GM12878 (cell line): ENCODE results near the gene KRTAP12-1. TPM values are rescaled to one million over a fixed set of nuclear protein-coding genes. Genes with fewer than 3 reads are reported as not detected.

Experiments used
- ATAC-seq: fragments of 200-7000 bp; cut with Tn5 transposase; 3 replicates; pipeline ENCODE4 v1.9.1; 2020; ENCODE audit warnings: mild to moderate bottlenecking, moderate library complexity
- BruUV-seq: library from RNA; stranded (reverse); fragments of 400-500 nt; replicated peaks from 2 replicates; lab custom pipeline; 2021; lab: Mats Ljungman, UMichigan
- CTCF ChIA-PET: fragments of 300-600 bp; sonication (Branson Sonifier 250); formaldehyde crosslinking; extraction: SDS; loops from one replicate; lab custom pipeline; 2021; ENCODE audit warnings: inconsistent platforms; lab: Yijun Ruan, JAX
- POLR2A ChIA-PET: fragments of 350-600 bp; formaldehyde crosslinking; extraction: SDS; loops from one replicate; lab custom pipeline; 2021; ENCODE audit warnings: inconsistent platforms; lab: Charles Lee
- RAD21 ChIA-PET: fragments of 300-600 bp; sonication (Branson Sonifier 250); formaldehyde crosslinking; loops from one replicate; lab custom pipeline; 2023; ENCODE audit warnings: antibody characterized with exemption; ENCODE audit not compliant: unreplicated experiment; lab: Charles Lee
- SMC1A ChIA-PET: fragments of 300-600 bp; sonication (Branson Sonifier 250); formaldehyde crosslinking; loops from one replicate; lab custom pipeline; 2023; ENCODE audit not compliant: unreplicated experiment, uncharacterized antibody; lab: Charles Lee
- DNase-seq: peaks from one replicate; pipeline ENCODE4 v3.0.0-alpha.2; 2011; ENCODE audit warnings: low read depth, low spot score
- FAIRE-seq: peaks from 3 replicates; lab custom pipeline; 2011; peaks lifted over from hg19 to GRCh38; lab: Jason Lieb, UNC
- H2AFZ ChIP-seq: 2 replicates; pipeline ENCODE4 v1.6.0; 2011; ENCODE audit warnings: low read depth, low read length, control low read depth; ENCODE audit not compliant: control insufficient read depth
- H3K27ac ChIP-seq: 2 replicates; pipeline ENCODE4 v1.5.1; 2011; ENCODE audit warnings: control low read depth; ENCODE audit not compliant: control insufficient read depth, insufficient read depth
- H3K27me3 ChIP-seq, 2 experiments: replicated peaks in 1 of 2; 2 replicates each; pipeline versions ENCODE4 v1.6.0 to v1.6.1; 2011; ENCODE audit warnings: low read length in 1 of 2; ENCODE audit not compliant: control insufficient read depth in 2 of 2, insufficient read depth in 2 of 2
- H3K36me3 ChIP-seq, 2 experiments: 2 replicates each; pipeline ENCODE4 v1.5.1; 2011; ENCODE audit warnings: low read length in 1 of 2; ENCODE audit not compliant: control insufficient read depth in 2 of 2, insufficient read depth in 2 of 2
- H3K4me1 ChIP-seq: 2 replicates; pipeline ENCODE4 v1.6.1; 2011; ENCODE audit warnings: mild to moderate bottlenecking, low read length, moderate library complexity, mixed read lengths; ENCODE audit not compliant: control insufficient read depth, insufficient read depth
- H3K4me2 ChIP-seq: 2 replicates; pipeline ENCODE4 v1.6.0; 2011; ENCODE audit warnings: control low read depth; ENCODE audit not compliant: control insufficient read depth, insufficient read depth
- H3K4me3 ChIP-seq: fragments of 200-600 bp; sonication (generic); 2 replicates; pipeline ENCODE4 v1.5.1; 2016
- H3K79me2 ChIP-seq: 2 replicates; pipeline ENCODE4 v1.6.0; 2011; ENCODE audit warnings: low read length; ENCODE audit not compliant: control insufficient read depth, insufficient read depth
- H3K9ac ChIP-seq: 2 replicates; pipeline ENCODE4 v1.8.0; 2011; ENCODE audit warnings: low read length, control low read depth, mixed read lengths; ENCODE audit not compliant: control insufficient read depth, insufficient read depth
- H3K9me3 ChIP-seq: replicated peaks from 3 replicates; pipeline ENCODE4 v1.5.1; 2011; ENCODE audit warnings: mild to moderate bottlenecking, low read length; ENCODE audit not compliant: control insufficient read depth, insufficient read depth
- H4K20me1 ChIP-seq: 2 replicates; pipeline ENCODE4 v1.6.0; 2011; ENCODE audit not compliant: control insufficient read depth, insufficient read depth
- ASH2L ChIP-seq: fragments of 300-600, 200-600 bp; sonication (generic); IDR thresholded peaks from 2 replicates; pipeline ENCODE4 v1.6.1; 2017; ENCODE audit warnings: low read depth, mild to moderate bottlenecking, borderline replicate concordance
- CBX3 ChIP-seq: fragments of 200-600 bp; sonication (generic); IDR thresholded peaks from 2 replicates; pipeline ENCODE4 v1.6.1; 2016; ENCODE audit warnings: low read depth, borderline replicate concordance
- HDAC2 ChIP-seq: fragments of 200-600 bp; sonication (generic); IDR thresholded peaks from 2 replicates; pipeline ENCODE4 v1.6.1; 2017
- IKZF1 ChIP-seq: fragments of 450-650 bp; conservative IDR thresholded peaks from 2 replicates; pipeline ENCODE4 v1.6.1; 2017; ENCODE audit warnings: antibody characterized with exemption, mild to moderate bottlenecking
- JUNB ChIP-seq: IDR thresholded peaks from 2 replicates; pipeline ENCODE4 v1.6.1; 2016; ENCODE audit warnings: antibody characterized with exemption, mild to moderate bottlenecking
- TCF3 ChIP-seq: IDR thresholded peaks from 2 replicates; pipeline ENCODE4 v1.6.1; 2012; ENCODE audit warnings: low read depth, mild to moderate bottlenecking, low read length, borderline replicate concordance; ENCODE audit not compliant: insufficient read depth
- WGBS: methylation state at CpG from one replicate; pipeline ENCODE4 v1.1.6; 2016; ENCODE audit warnings: low lambda C conversion rate; ENCODE audit not compliant: insufficient replicate concordance, insufficient coverage; ENCODE audit errors: missing lambda C conversion rate; 5-methylcytosine and 5-hydroxymethylcytosine counted together
- in situ Hi-C: fragments of 300-500 bp; cut with MboI; formaldehyde crosslinking; loops from 9 replicates; pipeline ENCODE4 v1.14.3; 2018; ENCODE audit warnings: mixed read lengths
- intact Hi-C: fragments of 100-400 bp; cut with micrococcal nuclease; formaldehyde crosslinking; loops from one replicate; pipeline ENCODE4 v1.14.2; 2022; ENCODE audit not compliant: unreplicated experiment
- polyA plus RNA-seq, 11 experiments: library from polyadenylated mRNA; depleted of rRNA in 4 of 11; unstranded in 6 of 11; stranded (reverse) in 5 of 11; fragments of >200 nt; fragmentation: Nextera tagmentation in 4 of 11; fragmentation: Illumina TruSeq in 1 of 11; extraction: Ambion mirVana in 4 of 11; extraction: Trizol in 1 of 11; gene quantifications; 1 replicate in 1 of 11; 2 replicates in 10 of 11; pipeline versions ENCODE4 v1.2.1 to v1.2.3, GENCODE V29; 2011 to 2016; ENCODE audit warnings: inconsistent platforms in 2 of 11, missing spikeins in 2 of 11, low read depth in 1 of 11
- total RNA-seq, 4 experiments: library from RNA; depleted of rRNA in 3 of 4; stranded (reverse); fragments of >200 nt in 3 of 4; fragmentation: Illumina TruSeq in 1 of 4; extraction: Trizol in 1 of 4; gene quantifications; 2 replicates each; pipeline versions ENCODE4 v1.2.1 to v1.2.3, GENCODE V29; 2013 to 2021
- TF ChIP-seq, protein P1 (sequence below): IDR thresholded peaks from 2 replicates; pipeline ENCODE4 v1.6.1; 2012; ENCODE audit warnings: improper control_type of control experiment, low read depth, low read length; ENCODE audit not compliant: insufficient replicate concordance
- TF ChIP-seq, protein P2 (sequence below): IDR thresholded peaks from 2 replicates; pipeline ENCODE4 v1.6.1; 2011; ENCODE audit warnings: low read depth, low read length, improper control_type of control experiment, borderline replicate concordance
- TF ChIP-seq, protein P3 (sequence below): IDR thresholded peaks from 2 replicates; pipeline ENCODE4 v1.6.1; 2011; ENCODE audit warnings: borderline replicate concordance, low read depth, mild to moderate bottlenecking, moderate library complexity, low read length; ENCODE audit not compliant: insufficient read depth, poor library complexity, severe bottlenecking

KRTAP12-1 gene
- total and polyA plus RNA-seq, 10 of the 15 experiments (the other 5 are each of a cell fraction or from before 2014, with no cell fraction given), result not detected

DNA sequence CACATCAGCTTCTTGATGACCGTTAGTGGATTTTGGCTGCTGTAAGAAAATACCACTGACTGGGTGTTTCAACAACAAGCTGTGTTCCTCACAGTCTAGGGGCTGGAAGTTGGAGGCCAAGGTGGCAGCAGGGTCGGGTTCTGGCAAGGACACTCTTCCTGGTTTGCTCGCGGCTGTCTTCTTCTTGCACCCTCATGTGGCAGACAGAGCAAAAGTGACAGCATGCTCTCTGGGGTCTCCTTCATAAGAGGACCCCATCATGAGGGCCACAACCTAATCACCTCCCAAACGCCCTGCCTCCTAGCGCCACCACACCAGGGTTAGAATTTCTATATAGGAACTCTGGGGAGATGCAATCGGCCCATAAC is 48.0 kb upstream of the KRTAP12-1 start:
- CTCF ChIA-PET, result no interaction called here
- no peaks in the 10 kb centered on the region for H3K9me3 ChIP-seq

DNA sequence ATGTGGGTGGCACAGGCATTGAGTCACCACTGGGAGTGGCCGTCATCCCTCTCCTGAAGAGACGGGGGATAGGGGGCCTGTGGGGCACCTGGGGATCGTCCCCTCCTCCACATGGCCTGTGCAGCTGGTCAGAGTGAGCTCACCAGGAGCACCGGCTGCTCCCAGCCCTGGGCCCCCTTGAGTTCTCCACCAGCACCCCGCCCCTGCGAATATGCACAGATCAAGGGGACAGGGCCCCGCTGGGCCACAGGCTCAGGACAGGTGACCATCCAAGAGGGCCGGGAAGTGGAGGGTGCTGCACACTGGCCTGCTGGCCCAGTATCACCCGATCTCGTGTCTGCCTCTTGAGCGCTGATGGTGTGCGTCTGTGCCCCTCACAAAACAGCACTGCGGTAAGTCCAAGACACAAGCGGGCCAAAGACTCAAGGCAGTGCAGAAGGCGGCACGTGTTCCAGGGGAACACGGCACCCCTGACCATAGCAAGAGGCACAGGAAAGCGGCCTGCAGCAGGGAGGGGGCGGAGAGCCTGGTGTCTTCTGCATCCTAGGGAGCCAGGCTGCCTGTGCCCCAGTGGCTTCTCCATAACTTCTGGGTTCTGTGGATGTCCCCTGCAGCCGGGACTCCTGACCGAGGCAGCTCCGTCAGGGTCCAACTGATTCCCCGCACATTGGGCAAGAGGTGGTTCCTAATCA is 47.5 kb upstream of the KRTAP12-1 start:
- no peak for FAIRE-seq
- Histone ChIP-seq H3K27ac (no peak overlapping the region), H4K20me1 (no peaks in the 10 kb centered on the region), H3K79me2 (no peaks in the 10 kb centered on the region), H3K4me3 (no peak overlapping the region), H3K4me2 (no peak overlapping the region), H3K4me1 (no peaks in the 10 kb centered on the region), H2AFZ (no peak overlapping the region), H3K27me3 (no peaks in the 10 kb centered on the region; a peak in 1 of 4 replicates), H3K36me3 (no peaks in the 10 kb centered on the region), H3K9me3 (no peaks in the 10 kb centered on the region), H3K9ac (no peak overlapping the region)
- ChIA-PET SMC1A (no interaction called here), POLR2A (no interaction called here), RAD21 (no interaction called here), CTCF (no interaction called here)
- no peak for DNase-seq
- in situ Hi-C loops, result no loop called here
- WGBS, result 58% methylated on average over 21 of the region's 23 CpGs
- intact Hi-C loops, result no loop called here
- no TSS peak for BruUV-seq
- ATAC-seq, result no peak
- no peak for TF ChIP-seq HDAC2
- no peak for TF ChIP-seq ASH2L
- TF ChIP-seq, protein P1, sequence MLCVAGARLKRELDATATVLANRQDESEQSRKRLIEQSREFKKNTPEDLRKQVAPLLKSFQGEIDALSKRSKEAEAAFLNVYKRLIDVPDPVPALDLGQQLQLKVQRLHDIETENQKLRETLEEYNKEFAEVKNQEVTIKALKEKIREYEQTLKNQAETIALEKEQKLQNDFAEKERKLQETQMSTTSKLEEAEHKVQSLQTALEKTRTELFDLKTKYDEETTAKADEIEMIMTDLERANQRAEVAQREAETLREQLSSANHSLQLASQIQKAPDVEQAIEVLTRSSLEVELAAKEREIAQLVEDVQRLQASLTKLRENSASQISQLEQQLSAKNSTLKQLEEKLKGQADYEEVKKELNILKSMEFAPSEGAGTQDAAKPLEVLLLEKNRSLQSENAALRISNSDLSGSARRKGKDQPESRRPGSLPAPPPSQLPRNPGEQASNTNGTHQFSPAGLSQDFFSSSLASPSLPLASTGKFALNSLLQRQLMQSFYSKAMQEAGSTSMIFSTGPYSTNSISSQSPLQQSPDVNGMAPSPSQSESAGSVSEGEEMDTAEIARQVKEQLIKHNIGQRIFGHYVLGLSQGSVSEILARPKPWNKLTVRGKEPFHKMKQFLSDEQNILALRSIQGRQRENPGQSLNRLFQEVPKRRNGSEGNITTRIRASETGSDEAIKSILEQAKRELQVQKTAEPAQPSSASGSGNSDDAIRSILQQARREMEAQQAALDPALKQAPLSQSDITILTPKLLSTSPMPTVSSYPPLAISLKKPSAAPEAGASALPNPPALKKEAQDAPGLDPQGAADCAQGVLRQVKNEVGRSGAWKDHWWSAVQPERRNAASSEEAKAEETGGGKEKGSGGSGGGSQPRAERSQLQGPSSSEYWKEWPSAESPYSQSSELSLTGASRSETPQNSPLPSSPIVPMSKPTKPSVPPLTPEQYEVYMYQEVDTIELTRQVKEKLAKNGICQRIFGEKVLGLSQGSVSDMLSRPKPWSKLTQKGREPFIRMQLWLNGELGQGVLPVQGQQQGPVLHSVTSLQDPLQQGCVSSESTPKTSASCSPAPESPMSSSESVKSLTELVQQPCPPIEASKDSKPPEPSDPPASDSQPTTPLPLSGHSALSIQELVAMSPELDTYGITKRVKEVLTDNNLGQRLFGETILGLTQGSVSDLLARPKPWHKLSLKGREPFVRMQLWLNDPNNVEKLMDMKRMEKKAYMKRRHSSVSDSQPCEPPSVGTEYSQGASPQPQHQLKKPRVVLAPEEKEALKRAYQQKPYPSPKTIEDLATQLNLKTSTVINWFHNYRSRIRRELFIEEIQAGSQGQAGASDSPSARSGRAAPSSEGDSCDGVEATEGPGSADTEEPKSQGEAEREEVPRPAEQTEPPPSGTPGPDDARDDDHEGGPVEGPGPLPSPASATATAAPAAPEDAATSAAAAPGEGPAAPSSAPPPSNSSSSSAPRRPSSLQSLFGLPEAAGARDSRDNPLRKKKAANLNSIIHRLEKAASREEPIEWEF, result no peak
- TF ChIP-seq JUNB, result no peak
- TF ChIP-seq, protein P2, sequence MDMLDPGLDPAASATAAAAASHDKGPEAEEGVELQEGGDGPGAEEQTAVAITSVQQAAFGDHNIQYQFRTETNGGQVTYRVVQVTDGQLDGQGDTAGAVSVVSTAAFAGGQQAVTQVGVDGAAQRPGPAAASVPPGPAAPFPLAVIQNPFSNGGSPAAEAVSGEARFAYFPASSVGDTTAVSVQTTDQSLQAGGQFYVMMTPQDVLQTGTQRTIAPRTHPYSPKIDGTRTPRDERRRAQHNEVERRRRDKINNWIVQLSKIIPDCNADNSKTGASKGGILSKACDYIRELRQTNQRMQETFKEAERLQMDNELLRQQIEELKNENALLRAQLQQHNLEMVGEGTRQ, result no peak
- TF ChIP-seq TCF3, result no peak

More for the DNA sequence above, 48.0 kb upstream of the KRTAP12-1 start:
- POLR2A ChIA-PET, result no interaction called here
- ATAC-seq, result no peak
- SMC1A ChIA-PET, result no interaction called here
- 23% methylated on average over 7 of the region's 7 CpGs for WGBS
- H3K36me3 ChIP-seq, result no peaks in the 10 kb centered on the region
- in situ Hi-C loops, result no loop called here
- H2AFZ ChIP-seq, result no peak overlapping the region
- FAIRE-seq, result no peak
- no peaks in the 10 kb centered on the region for H3K4me1 ChIP-seq
- H4K20me1 ChIP-seq, result no peaks in the 10 kb centered on the region
- TF ChIP-seq CBX3 (no peak), IKZF1 (no peak)
- TF ChIP-seq, protein P3, sequence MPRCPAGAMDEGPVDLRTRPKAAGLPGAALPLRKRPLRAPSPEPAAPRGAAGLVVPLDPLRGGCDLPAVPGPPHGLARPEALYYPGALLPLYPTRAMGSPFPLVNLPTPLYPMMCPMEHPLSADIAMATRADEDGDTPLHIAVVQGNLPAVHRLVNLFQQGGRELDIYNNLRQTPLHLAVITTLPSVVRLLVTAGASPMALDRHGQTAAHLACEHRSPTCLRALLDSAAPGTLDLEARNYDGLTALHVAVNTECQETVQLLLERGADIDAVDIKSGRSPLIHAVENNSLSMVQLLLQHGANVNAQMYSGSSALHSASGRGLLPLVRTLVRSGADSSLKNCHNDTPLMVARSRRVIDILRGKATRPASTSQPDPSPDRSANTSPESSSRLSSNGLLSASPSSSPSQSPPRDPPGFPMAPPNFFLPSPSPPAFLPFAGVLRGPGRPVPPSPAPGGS, result no peak
- H3K27me3 ChIP-seq, result no peaks in the 10 kb centered on the region; a peak in 1 of 4 replicates
- RAD21 ChIA-PET, result interaction anchor here (1.7 kb wide), 1 partner anchor 63 kb away, joined by 3 read pairs; no protein-coding TSS in a partner anchor
- no peak overlapping the region for H3K4me3 ChIP-seq
- no peak overlapping the region for H3K9ac ChIP-seq
- no TSS peak for BruUV-seq
- H3K79me2 ChIP-seq, result no peaks in the 10 kb centered on the region
- no peak overlapping the region for H3K4me2 ChIP-seq
- no peak for DNase-seq
- intact Hi-C loops, result no loop called here
- no peak overlapping the region for H3K27ac ChIP-seq
